ENCODE data around the gene FKBP10.

The FKBP10 gene

GRCh38 chr17:41811549-41812380, 1.0 kb upstream of the FKBP10 start, which contains the start of gene P3H4:
Gene P3H4 (minus strand): TSS chr17:41811949. CDS start chr17:41811915, 34 bp downstream.
- peak; percentile 87 for DNase-seq (ENCODE audit: low spot score)
- H3K4me3 ChIP-seq = peak within 1 kb of the TSS; percentile 95
- H3K27ac ChIP-seq = peak within 1 kb of the TSS; percentile 51 to 90
- peak; percentile 72 for TF ChIP-seq CTCF (IDR thresholded peaks at IDR 0.05)

GRCh38 chr17:41813152-41813680, 412 bp downstream of the FKBP10 start:
- TF ChIP-seq CTCF (IDR thresholded peaks at IDR 0.05) = no peak

GRCh38 chr17:41813699-41814124, 908 bp downstream of the FKBP10 start:
- no peak for DNase-seq (ENCODE audit: low spot score)
- Histone ChIP-seq H3K27ac (peak overlapping the region; percentile 51 to 90), H3K4me3 (peak overlapping the region; percentile 95)
- no peak for TF ChIP-seq CTCF (IDR thresholded peaks at IDR 0.05)

More at GRCh38 chr17:41813152-41813680, 412 bp downstream of the FKBP10 start:
- Histone ChIP-seq H3K27ac (peak overlapping the region; percentile 51 to 90), H3K4me3 (peak overlapping the region; percentile 95)
- no peak for DNase-seq (ENCODE audit: low spot score)

GRCh38 chr17:41814195-41814594, 1.4 kb downstream of the FKBP10 start:
- TF ChIP-seq CTCF (IDR thresholded peaks at IDR 0.05) = no peak
- Histone ChIP-seq H3K27ac (peak overlapping the region; percentile 51 to 90), H3K4me3 (peak overlapping the region; percentile 95)
- no peak for DNase-seq (ENCODE audit: low spot score)

GRCh38 chr17:41816637-41817320, 4.0 kb downstream of the FKBP10 start:
- no peak for DNase-seq (ENCODE audit: low spot score)
- no peak for TF ChIP-seq CTCF (IDR thresholded peaks at IDR 0.05)
- no peak overlapping the region for H3K27ac ChIP-seq

GRCh38 chr17:41818024-41818423, 5.2 kb downstream of the FKBP10 start:
- no peak for TF ChIP-seq CTCF (IDR thresholded peaks at IDR 0.05)
- no peak overlapping the region for H3K27ac ChIP-seq
- no peak overlapping the region for H3K4me3 ChIP-seq
- no peak for DNase-seq (ENCODE audit: low spot score)

More at GRCh38 chr17:41816637-41817320, 4.0 kb downstream of the FKBP10 start:
- H3K4me3 ChIP-seq = no peak overlapping the region
